ENCODE data around the gene MLLT10. TPM values are rescaled to one million over a fixed set of nuclear protein-coding genes. Genes with fewer than 3 reads are reported as not detected.
"Not testable (repeated sequence)": the region's sequence is repeated elsewhere in the genome, so short reads cannot be mapped to it uniquely, and the experiment has no call there.

The MLLT10 gene
- total and polyA plus RNA-seq, 2 of the 8 experiments (the other 6 are each of a cell fraction or from before 2014, with no cell fraction given) = 53.1 to 62.1 TPM

DNA sequence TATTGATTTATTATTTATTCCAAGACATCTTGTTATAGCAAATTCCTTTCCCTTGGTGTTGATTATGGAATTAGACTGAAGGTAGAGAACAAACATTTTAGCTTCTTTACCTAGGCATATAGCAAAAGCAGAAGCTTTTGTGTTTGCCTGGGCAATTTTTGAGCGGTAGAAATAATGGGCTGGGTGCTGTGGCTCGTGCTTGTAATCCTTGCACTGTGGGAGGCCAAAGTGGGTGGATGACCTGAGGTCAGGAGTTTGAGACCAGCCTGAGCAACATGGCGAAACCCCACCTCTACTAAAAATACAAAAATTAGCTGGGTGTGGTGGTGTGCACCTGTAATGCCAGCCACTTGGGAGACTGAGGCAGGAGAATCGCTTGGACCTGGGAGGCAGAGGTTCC, 6.7 kb downstream of the MLLT10 start:
- not testable (repeated sequence) for H4K91ac ChIP-seq (replicated peaks; ENCODE audit: insufficient read length, low read length); FAIRE-seq; H3K9me3 ChIP-seq (ENCODE audit: insufficient read depth in 2 of 2, low read depth in 1 of 2, low read length in 1 of 2); H2AFZ ChIP-seq (ENCODE audit: low read length); H3K23ac ChIP-seq (ENCODE audit: insufficient read length); H3K56ac ChIP-seq (replicated peaks; ENCODE audit: insufficient read length, low read depth, low read length); H3K4ac ChIP-seq (replicated peaks; ENCODE audit: insufficient read length, low read depth, low read length); H3K27ac ChIP-seq (ENCODE audit: low read depth, low read length); H3K4me3 ChIP-seq (ENCODE audit: extremely low read depth in 1 of 4, insufficient read depth in 2 of 4, low read depth in 3 of 4, low read length in 4 of 4); H4K8ac ChIP-seq (ENCODE audit: extremely low read depth, insufficient read depth, low read length); H3K4me1 ChIP-seq (replicated peaks in 1 of 4; ENCODE audit: control insufficient read depth in 3 of 4, insufficient read depth in 4 of 4, low read length in 3 of 4); H2BK120ac ChIP-seq (replicated peaks; ENCODE audit: low read depth, low read length); H3K79me1 ChIP-seq (ENCODE audit: low read depth, low read length); H4K5ac ChIP-seq (ENCODE audit: insufficient read length, low read depth, low read length); H3K4me2 ChIP-seq (ENCODE audit: insufficient read depth in 1 of 2, low read depth in 2 of 2, low read length in 2 of 2); H3K27me3 ChIP-seq (replicated peaks in 1 of 4; ENCODE audit: control insufficient read depth in 3 of 4, extremely low read depth in 1 of 4, insufficient read depth in 3 of 4, low read length in 3 of 4); H3K14ac ChIP-seq (ENCODE audit: insufficient read length); H2BK12ac ChIP-seq (ENCODE audit: low read depth, low read length); H4K20me1 ChIP-seq (replicated peaks in 1 of 2; ENCODE audit: control insufficient read depth in 1 of 2, insufficient read depth in 2 of 2, low read length in 2 of 2); H3K9ac ChIP-seq (replicated peaks in 1 of 4; ENCODE audit: extremely low read depth in 1 of 4, low read depth in 3 of 4, low read length in 3 of 4); H2BK20ac ChIP-seq (ENCODE audit: low read length); H3K18ac ChIP-seq (ENCODE audit: extremely low read depth, low read length); H2BK5ac ChIP-seq (ENCODE audit: low read depth, low read length); H3K23me2 ChIP-seq (ENCODE audit: low read depth, low read length); H2AK5ac ChIP-seq (ENCODE audit: low read depth, low read length); H2BK15ac ChIP-seq (ENCODE audit: low read length)
- ChIA-PET POLR2A (ENCODE audit: partially characterized antibody) (interaction anchor here (0.6 to 2.0 kb wide), 4 partner anchors 9 to 217 kb away, joined by 3 to 10 read pairs (median 4); no protein-coding TSS in a partner anchor), CTCF (ENCODE audit: partially characterized antibody) (interaction anchor here (0.6 to 2.5 kb wide), 8 partner anchors 7 to 261 kb away, joined by 3 to 7 read pairs (median 4); no protein-coding TSS in a partner anchor)
- DNase-seq (ENCODE audit: low read depth in 1 of 2, low spot score in 2 of 2) = peak in 1 of 2 experiments; percentile 19
- peaks cover 9 to 85% of the 10 kb centered on the region in 2 experiments; a peak in 3 of 4 replicates for H3K79me2 ChIP-seq (ENCODE audit: control insufficient read depth in 1 of 2, insufficient read depth in 2 of 2, low read length in 2 of 2)
- 88% methylated on average over 4 of the region's 4 CpGs; no CpG with 5 or more reads in 1 of the 2 experiments for WGBS, 2 experiments (ENCODE audit: extremely low coverage in 1 of 2, insufficient coverage in 1 of 2, insufficient read length in 1 of 2, insufficient replicate concordance in 2 of 2, low coverage in 1 of 2, low lambda C conversion rate in 2 of 2, missing lambda C conversion rate in 1 of 2)
- peaks cover 23 to 86% (median 51%) of the 10 kb centered on the region in 4 experiments for H3K36me3 ChIP-seq (ENCODE audit: control insufficient read depth in 2 of 4, insufficient read depth in 4 of 4, low read length in 3 of 4)
